Keratinocyte (primary cell): ENCODE data around the gene ABCG1. TPM values are rescaled to one million over a fixed set of nuclear protein-coding genes. Genes with fewer than 3 reads are reported as not detected.

ENCODE experiments used
- DNase-seq: peaks from one replicate; pipeline ENCODE4 v3.0.0-alpha.2; 2011; ENCODE audit warnings: low read depth, missing footprints, low spot score
- FAIRE-seq: peaks from 2 replicates; lab custom pipeline; 2011; peaks lifted over from hg19 to GRCh38; lab: Jason Lieb, UNC
- H2AFZ ChIP-seq: 2 replicates; pipeline ENCODE4 v1.6.0; 2012; ENCODE audit warnings: low read length, control low read depth, inconsistent platforms; ENCODE audit not compliant: control insufficient read depth
- H3K27ac ChIP-seq: 2 replicates; pipeline ENCODE4 v1.5.1; 2011; ENCODE audit warnings: low read length; ENCODE audit not compliant: control insufficient read depth, insufficient read depth
- H3K27me3 ChIP-seq: 3 replicates; pipeline ENCODE4 v1.6.0; 2011; ENCODE audit warnings: low read length; ENCODE audit not compliant: control insufficient read depth, insufficient read depth; ENCODE audit errors: extremely low read depth
- H3K36me3 ChIP-seq, 2 experiments: 2 replicates in 1 of 2; 3 replicates in 1 of 2; pipeline ENCODE4 v1.5.1; 2011; ENCODE audit warnings: low read length in 2 of 2, mild to moderate bottlenecking in 1 of 2; ENCODE audit not compliant: control insufficient read depth in 2 of 2, insufficient read depth in 2 of 2; ENCODE audit errors: extremely low read depth in 1 of 2
- H3K4me1 ChIP-seq: 3 replicates; pipeline ENCODE4 v1.5.1; 2011; ENCODE audit warnings: low read length; ENCODE audit not compliant: control insufficient read depth, insufficient read depth; ENCODE audit errors: extremely low read depth
- H3K4me2 ChIP-seq: 3 replicates; pipeline ENCODE4 v1.6.0; 2011; ENCODE audit warnings: low read depth, low read length; ENCODE audit not compliant: control insufficient read depth, insufficient read depth; ENCODE audit errors: extremely low read depth
- H3K4me3 ChIP-seq, 3 experiments: fragments of 200-600 bp in 1 of 3; sonication (generic) in 1 of 3; 2 replicates in 2 of 3; 3 replicates in 1 of 3; pipeline ENCODE4 v1.5.1; 2011 to 2016; ENCODE audit warnings: low read length in 3 of 3, mild to moderate bottlenecking in 3 of 3, control low read depth in 2 of 3, inconsistent platforms in 1 of 3, low read depth in 1 of 3, mixed read lengths in 1 of 3, mixed run types in 1 of 3, moderate library complexity in 1 of 3; ENCODE audit not compliant: control insufficient read depth in 2 of 3, insufficient read depth in 2 of 3; ENCODE audit errors: extremely low read depth in 1 of 3
- H3K79me2 ChIP-seq: 2 replicates; pipeline ENCODE4 v1.6.0; 2012; ENCODE audit warnings: low read length; ENCODE audit not compliant: control insufficient read depth, insufficient read depth
- H3K9ac ChIP-seq: 3 replicates; pipeline ENCODE4 v1.6.0; 2011; ENCODE audit warnings: low read length; ENCODE audit not compliant: control insufficient read depth, insufficient read depth; ENCODE audit errors: extremely low read depth
- H3K9me1 ChIP-seq: 3 replicates; pipeline ENCODE4 v1.6.0; 2011; ENCODE audit warnings: low read length; ENCODE audit not compliant: control insufficient read depth, insufficient read depth; ENCODE audit errors: extremely low read depth
- H3K9me3 ChIP-seq: 2 replicates; pipeline ENCODE4 v1.5.1; 2012; ENCODE audit warnings: low read depth, low read length; ENCODE audit not compliant: control insufficient read depth
- H4K20me1 ChIP-seq: 3 replicates; pipeline ENCODE4 v1.6.0; 2011; ENCODE audit warnings: low read length; ENCODE audit not compliant: control insufficient read depth, insufficient read depth; ENCODE audit errors: extremely low read depth
- EZH2 ChIP-seq: IDR thresholded peaks from one replicate; pipeline ENCODE4 v1.6.1; 2012; ENCODE audit warnings: inconsistent platforms, mild to moderate bottlenecking, low read length, moderate library complexity
- dilution Hi-C: fragments of 300-500 bp; cut with MboI; formaldehyde crosslinking; loops from one replicate; pipeline ENCODE4 v1.7.0; 2020; ENCODE audit warnings: low sequenced_read_pairs; ENCODE audit not compliant: extremely low pct_ligation_motif_present
- polyA plus RNA-seq, 5 experiments: library from polyadenylated mRNA; depleted of rRNA in 3 of 5; stranded (reverse) in 3 of 5; stranded (forward) in 1 of 5; unstranded in 1 of 5; fragments of >200 nt; gene quantifications; 1 replicate in 1 of 5; 2 replicates in 3 of 5; 3 replicates in 1 of 5; pipeline versions ENCODE4 v1.2.1 to v1.2.3, GENCODE V29; 2011 to 2012; ENCODE audit warnings: missing spikeins in 2 of 5, low read depth in 1 of 5, low replicate concordance in 1 of 5
- TF ChIP-seq, protein P1 (sequence below), 3 experiments: IDR thresholded peaks in 1 of 3; conservative IDR thresholded peaks in 1 of 3; optimal IDR thresholded peaks in 1 of 3; 2 replicates in 2 of 3; 3 replicates in 1 of 3; pipeline versions ENCODE3 to v1.5.1; 2011; ENCODE audit warnings: low read length in 3 of 3, mild to moderate bottlenecking in 3 of 3, moderate library complexity in 2 of 3, control low read depth in 1 of 3, inconsistent platforms in 1 of 3; ENCODE audit not compliant: insufficient read depth in 2 of 3; ENCODE audit errors: extremely low read depth in 1 of 3

ABCG1 gene
- polyA plus RNA-seq, 1 donor (not counting 4 experiments of a cell fraction or from before 2014, with no cell fraction given): 3.3 TPM

DNA sequence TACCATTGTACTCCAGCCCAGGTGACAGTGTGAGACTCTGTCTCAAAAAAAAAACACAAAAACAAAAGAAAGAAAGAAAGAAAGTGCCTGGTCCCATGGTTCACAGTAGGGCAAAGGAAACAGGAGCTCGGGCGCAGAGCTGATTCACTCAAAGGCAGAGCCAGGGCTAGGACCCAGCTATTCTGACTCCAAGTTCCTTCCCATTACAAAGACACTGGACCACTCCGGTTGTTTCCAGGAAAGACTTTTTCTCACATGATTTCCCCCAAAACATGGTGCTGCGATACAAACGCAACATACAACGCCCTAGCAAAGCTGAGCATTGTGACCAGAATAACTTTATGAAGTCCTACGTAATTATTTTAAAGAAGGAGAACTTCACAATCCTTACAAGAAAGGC is 10.7 kb downstream of the ABCG1 start:
- H3K79me2 ChIP-seq: no peaks in the 10 kb centered on the region
- H3K9ac ChIP-seq: no peak overlapping the region
- H3K36me3 ChIP-seq: no peaks in the 10 kb centered on the region
- no peak overlapping the region for H3K4me3 ChIP-seq
- no peak overlapping the region for H3K4me2 ChIP-seq
- peaks cover 3% of the 10 kb centered on the region for H3K9me1 ChIP-seq
- DNase-seq: no peak
- H3K27ac ChIP-seq: no peak overlapping the region
- no peaks in the 10 kb centered on the region for H3K27me3 ChIP-seq
- no peaks in the 10 kb centered on the region for H4K20me1 ChIP-seq
- peaks cover 46% of the 10 kb centered on the region for H3K4me1 ChIP-seq
- FAIRE-seq: no peak
- dilution Hi-C loops: no loop called here
- H2AFZ ChIP-seq: no peak overlapping the region
- no peaks in the 10 kb centered on the region for H3K9me3 ChIP-seq
- TF ChIP-seq, protein P1, sequence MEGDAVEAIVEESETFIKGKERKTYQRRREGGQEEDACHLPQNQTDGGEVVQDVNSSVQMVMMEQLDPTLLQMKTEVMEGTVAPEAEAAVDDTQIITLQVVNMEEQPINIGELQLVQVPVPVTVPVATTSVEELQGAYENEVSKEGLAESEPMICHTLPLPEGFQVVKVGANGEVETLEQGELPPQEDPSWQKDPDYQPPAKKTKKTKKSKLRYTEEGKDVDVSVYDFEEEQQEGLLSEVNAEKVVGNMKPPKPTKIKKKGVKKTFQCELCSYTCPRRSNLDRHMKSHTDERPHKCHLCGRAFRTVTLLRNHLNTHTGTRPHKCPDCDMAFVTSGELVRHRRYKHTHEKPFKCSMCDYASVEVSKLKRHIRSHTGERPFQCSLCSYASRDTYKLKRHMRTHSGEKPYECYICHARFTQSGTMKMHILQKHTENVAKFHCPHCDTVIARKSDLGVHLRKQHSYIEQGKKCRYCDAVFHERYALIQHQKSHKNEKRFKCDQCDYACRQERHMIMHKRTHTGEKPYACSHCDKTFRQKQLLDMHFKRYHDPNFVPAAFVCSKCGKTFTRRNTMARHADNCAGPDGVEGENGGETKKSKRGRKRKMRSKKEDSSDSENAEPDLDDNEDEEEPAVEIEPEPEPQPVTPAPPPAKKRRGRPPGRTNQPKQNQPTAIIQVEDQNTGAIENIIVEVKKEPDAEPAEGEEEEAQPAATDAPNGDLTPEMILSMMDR (optimal IDR thresholded peaks at IDR 0.05 in 1 of 3, IDR thresholded peaks at IDR 0.05 in 1 of 3, conservative IDR thresholded peaks at IDR 0.05 in 1 of 3; ENCODE audit: extremely low read depth in 1 of 3, insufficient read depth in 2 of 3, low read length in 3 of 3): no peak
- TF ChIP-seq EZH2: no peak

DNA sequence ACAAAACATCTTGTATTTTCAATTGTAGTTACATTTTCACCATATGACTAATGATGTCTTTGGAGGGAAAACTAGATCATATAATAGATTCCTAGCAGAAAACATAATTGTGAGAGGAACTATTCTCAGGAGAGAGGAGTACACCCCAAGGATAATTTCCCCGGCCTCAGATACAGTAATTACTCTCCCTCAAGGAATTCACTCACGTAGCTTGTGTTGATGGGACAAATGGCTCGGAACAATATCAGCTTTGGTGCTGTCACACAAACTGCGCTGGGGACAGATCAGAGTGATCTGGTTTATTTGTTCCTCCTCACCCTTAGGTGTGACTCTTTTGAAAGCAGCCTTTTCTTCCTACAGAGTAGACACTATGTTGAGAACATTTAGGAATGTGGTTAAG is 11.2 kb downstream of the ABCG1 start:
- Histone ChIP-seq H3K4me3 (no peak overlapping the region), H3K4me2 (no peak overlapping the region), H3K79me2 (no peaks in the 10 kb centered on the region), H3K9ac (no peak overlapping the region), H3K9me3 (no peaks in the 10 kb centered on the region), H3K9me1 (peaks cover 3% of the 10 kb centered on the region), H3K36me3 (no peaks in the 10 kb centered on the region), H3K27ac (no peak overlapping the region), H3K4me1 (peaks cover 50% of the 10 kb centered on the region), H4K20me1 (no peaks in the 10 kb centered on the region), H2AFZ (no peak overlapping the region), H3K27me3 (no peaks in the 10 kb centered on the region)
- dilution Hi-C loops: no loop called here
- no peak for DNase-seq
- no peak for TF ChIP-seq EZH2
- FAIRE-seq: no peak

DNA sequence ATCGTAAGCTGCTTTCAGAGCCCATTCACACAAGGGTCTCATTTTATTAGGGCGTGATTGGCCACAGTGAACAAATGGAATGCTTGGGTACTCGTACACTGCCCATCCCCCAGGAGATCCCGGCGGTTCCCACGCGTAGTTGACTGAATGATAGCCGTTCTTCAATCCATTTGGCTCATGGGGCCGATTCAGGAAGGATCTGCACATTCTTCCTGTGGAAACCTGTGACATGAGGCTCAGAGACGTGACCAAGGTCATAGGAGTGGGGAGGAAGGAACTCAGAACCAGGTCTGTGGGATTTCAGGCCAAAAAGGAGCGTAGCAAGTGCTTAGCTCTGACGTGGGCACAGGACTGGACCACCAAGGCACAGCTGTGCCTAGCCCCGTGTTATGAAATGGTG is 11.7 kb downstream of the ABCG1 start:
- Histone ChIP-seq H3K4me2 (no peak overlapping the region), H3K9ac (no peak overlapping the region), H3K9me1 (peaks cover 3% of the 10 kb centered on the region), H4K20me1 (no peaks in the 10 kb centered on the region), H2AFZ (no peak overlapping the region), H3K27ac (no peak overlapping the region), H3K9me3 (no peaks in the 10 kb centered on the region), H3K4me1 (peaks cover 51% of the 10 kb centered on the region), H3K4me3 (no peak overlapping the region), H3K36me3 (no peaks in the 10 kb centered on the region), H3K27me3 (peaks cover under 1% of the 10 kb centered on the region), H3K79me2 (no peaks in the 10 kb centered on the region)
- no peak for FAIRE-seq
- no peak for DNase-seq
- TF ChIP-seq, protein P1 (optimal IDR thresholded peaks at IDR 0.05 in 1 of 3, IDR thresholded peaks at IDR 0.05 in 1 of 3, conservative IDR thresholded peaks at IDR 0.05 in 1 of 3; ENCODE audit: extremely low read depth in 1 of 3, insufficient read depth in 2 of 3, low read length in 3 of 3): no peak
- no peak for TF ChIP-seq EZH2
- dilution Hi-C loops: no loop called here
